Skin of body (tissue), 3 donors: ENCODE data around the gene COA7. TPM values are rescaled to one million over a fixed set of nuclear protein-coding genes. Genes with fewer than 3 reads are reported as not detected.

Source experiments
- DNase-seq: peaks from one replicate; lab custom pipeline; 2025; lab: John Stamatoyannopoulos, UW
- small RNA-seq: library from RNA; depleted of rRNA; stranded (forward); fragments of <200 nt; gene quantifications from one replicate; pipeline ENCODE3, GENCODE V24; 2014; ENCODE audit warnings: low replicate concordance
- total RNA-seq: library from RNA; depleted of rRNA; stranded (reverse); fragments of >200 nt; gene quantifications from one replicate; pipeline ENCODE4 v1.2.3, GENCODE V29; 2014

The COA7 gene
- total RNA-seq, 1 donor from 2014 or later, result 9.1 TPM

GRCh38 chr1:52635321-52636089, 62.6 kb downstream of the COA7 start:
- DNase-seq, result no peak

Small RNA genes within 50 kb of the gene (small RNA-seq; reads per million reads assigned to genes)
- gene RN7SL62P, result not detected

Other genes with a start within 250 kb of the COA7 start
- 80.4 TPM for gene TUT4, start 145.3 kb downstream of the COA7 start, total RNA-seq
- gene GPX7, start 96.0 kb downstream of the COA7 start, total RNA-seq, result 101 TPM
- 0.49 TPM for gene SHISAL2A, start 65.2 kb downstream of the COA7 start, total RNA-seq
- 37.9 TPM for gene ZYG11B, start 28.1 kb upstream of the COA7 start, total RNA-seq
- gene ZYG11A, start 144.4 kb upstream of the COA7 start, total RNA-seq, result 0.30 TPM
- gene ECHDC2, start 223.4 kb upstream of the COA7 start, total RNA-seq, result 48.5 TPM
- gene SCP2, start 228.9 kb upstream of the COA7 start, total RNA-seq, result 95.9 TPM